NCI-H2227 (cell line): ENCODE measurements around the gene PMS2.
A peak's percentile ranks its signal among the peaks of the same experiment; 100 is the strongest.
"Not testable (repeated sequence)": the region's sequence is repeated elsewhere in the genome, so short reads cannot be mapped to it uniquely, and the experiment has no call there.

Source experiments
- DNase-seq: peaks from one replicate; lab custom pipeline; 2025; ENCODE audit not compliant: unreplicated experiment; lab: John Stamatoyannopoulos, UW

PMS2 gene

GRCh38 chr7:6020371-6021286, 11.8 kb upstream of the PMS2 start:
- DNase-seq: no peak

GRCh38 chr7:6016653-6016966, 7.8 kb upstream of the PMS2 start:
- DNase-seq: no peak

- DNase-seq: no peak
These were observed 7.2 kb upstream of the PMS2 start for GRCh38 chr7:6015917-6016652.

GRCh38 chr7:6012355-6013104, 3.7 kb upstream of the PMS2 start:
- DNase-seq: no peak

GRCh38 chr7:6011541-6011940, 2.7 kb upstream of the PMS2 start:
- DNase-seq: no peak

DNA sequence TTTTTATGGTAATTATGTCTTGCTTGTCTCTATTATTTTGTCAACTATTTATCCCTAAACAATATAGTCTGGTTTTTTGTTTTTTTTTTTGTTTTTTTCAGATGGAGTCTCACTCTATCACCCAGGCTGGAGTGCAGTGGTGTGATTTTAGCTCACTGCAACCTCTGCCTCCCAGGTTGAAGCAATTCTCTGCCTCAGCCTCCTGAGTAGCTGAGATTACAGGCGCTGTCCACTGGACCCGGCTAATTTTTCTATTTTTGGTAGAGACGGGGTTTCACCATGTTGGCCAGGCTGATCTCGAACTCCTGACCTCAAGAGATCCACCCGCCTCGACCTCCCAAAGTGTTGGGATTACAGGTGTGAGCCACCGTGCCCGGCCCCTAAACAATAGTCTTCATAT, 1.5 kb upstream of the PMS2 start:
- DNase-seq: not testable (repeated sequence)

DNA sequence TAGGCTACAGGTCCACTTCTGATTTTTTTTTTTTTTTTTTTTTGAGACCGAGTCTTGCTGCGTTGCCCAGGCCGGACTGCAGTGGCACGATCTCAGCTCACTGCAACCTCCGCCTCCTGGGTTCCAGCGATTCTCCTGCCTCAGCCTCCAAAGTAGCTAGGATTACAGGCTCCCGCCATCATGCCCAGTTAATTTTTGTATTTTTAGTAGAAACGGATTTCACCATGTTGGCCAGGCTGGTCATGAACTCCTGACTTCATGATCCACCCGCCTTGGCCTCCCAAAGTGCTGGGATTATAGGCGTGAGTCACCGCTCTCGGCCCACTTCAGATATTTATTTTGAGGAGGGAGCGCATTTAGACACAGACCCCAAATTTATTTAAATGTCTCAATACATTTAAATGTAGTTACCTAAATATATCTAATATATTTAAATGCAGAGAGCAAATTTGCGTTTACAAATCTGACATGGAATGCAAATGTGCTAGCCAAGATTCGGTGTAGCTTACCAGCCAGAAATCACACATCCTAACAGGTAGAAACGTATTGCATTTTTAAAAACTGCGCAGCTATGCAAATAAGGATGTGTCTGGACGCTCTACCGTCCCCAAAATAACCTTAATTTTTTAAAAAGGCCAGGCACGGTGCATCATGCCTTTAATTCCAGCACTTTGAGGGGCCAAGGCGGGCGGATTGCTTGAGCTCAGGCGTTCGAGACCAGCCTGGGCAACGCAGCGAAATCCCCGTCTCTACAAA, 836 bp downstream of the PMS2 start:
- not testable (repeated sequence) for DNase-seq

- no peak for DNase-seq
These were observed 1.5 kb downstream of the PMS2 start for GRCh38 chr7:6007386-6007785.

DNA sequence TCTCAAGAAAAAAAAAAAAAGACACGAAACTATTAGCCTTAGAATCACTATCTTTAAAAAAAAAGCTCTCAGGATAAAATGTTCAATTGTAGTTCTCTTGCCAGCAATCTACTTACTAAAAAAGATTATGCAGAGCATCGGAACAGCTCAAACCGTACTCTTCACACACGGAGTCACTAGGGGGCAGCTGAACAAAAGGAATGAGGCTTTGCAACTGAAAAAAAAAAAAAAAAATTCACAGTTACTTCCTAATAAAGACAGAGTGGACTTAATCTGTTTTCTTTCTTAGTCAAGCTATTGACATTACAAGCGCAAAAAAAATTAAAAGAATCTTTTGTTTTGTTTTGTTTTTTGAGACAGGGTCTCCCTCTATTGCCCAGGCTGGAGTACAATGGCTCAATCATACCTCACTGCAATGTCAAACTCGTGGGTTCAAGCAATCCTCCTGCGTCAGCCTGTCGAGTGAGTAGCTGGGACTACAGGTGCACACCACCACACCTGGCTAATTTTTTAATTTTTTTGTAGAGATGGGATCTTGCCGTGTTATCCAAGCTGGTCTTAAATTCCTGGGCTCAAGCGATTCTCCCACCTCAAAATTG, 11.5 kb downstream of the PMS2 start:
- peak; percentile 57 for DNase-seq

DNA sequence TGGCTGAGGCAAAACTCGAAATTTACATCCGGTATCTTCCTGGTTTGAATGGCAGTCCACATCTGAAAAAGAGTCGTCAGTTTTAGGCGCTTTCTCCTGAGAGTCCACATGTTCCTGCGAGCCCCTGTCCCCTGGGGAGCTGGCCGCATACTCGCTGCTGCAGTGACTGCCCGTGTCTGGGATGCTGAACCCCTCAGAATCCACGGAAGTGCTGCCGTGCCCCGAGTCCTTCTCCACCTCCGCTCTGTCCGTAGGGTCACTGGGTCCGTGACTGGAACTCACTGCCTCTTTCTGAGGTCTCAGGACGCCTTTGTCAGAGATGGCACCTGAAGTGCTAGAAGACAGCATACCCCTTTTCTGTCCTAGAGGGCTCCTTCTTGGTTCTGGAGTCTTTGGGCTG, 21.8 kb downstream of the PMS2 start:
- DNase-seq: not testable (repeated sequence)

- not testable (repeated sequence) for DNase-seq
These were observed 29.1 kb downstream of the PMS2 start for GRCh38 chr7:5979680-5980314.

DNA sequence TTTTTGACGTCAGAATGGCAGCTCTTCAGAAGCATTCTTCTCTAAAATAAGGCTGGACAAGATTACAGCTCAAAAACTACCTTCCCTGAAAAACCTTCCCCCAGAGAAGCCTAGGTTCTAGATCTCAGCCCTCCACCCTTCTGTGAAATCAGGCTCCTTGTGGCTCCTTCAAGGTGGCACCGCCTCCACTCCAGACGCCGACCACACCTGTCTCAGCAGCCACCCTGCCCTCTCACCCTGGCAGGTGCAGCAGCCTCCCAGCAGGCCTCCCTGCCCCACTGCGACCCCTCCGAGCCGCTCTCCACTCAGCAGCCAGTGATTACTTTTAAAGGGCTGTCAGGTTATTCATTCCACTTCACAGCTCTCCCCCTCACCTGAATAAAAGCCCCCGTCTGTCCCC, 35.3 kb downstream of the PMS2 start:
- DNase-seq: not testable (repeated sequence)

- not testable (repeated sequence) for DNase-seq
These were observed 38.4 kb downstream of the PMS2 start, which contains the start of gene RSPH10B for GRCh38 chr7:5970347-5970911. Gene RSPH10B (minus strand): TSS chr7:5970689. CDS start chr7:5967116, 3,573 bp downstream.

GRCh38 chr7:5963810-5964209, 45.0 kb downstream of the PMS2 start:
- DNase-seq: not testable (repeated sequence)

DNA sequence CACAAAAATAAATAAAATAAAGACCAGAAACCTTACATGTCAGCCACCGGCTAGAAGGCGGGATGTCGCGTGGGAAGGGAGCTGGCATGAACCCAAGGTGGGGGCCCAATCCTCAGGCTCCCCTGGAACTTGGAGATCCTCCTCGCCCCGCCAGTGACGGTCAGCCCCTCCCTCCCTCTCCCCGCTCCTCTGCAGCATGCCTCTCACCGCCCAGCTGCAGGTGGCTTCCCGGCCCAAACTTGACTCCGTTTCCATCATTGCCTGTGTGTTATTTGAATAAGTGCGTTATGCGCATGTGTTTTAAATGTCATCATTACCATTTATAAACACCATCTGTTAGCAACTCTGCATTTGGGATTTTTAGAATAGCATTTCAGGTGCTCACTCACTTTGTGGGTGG, 45.6 kb downstream of the PMS2 start:
- DNase-seq: not testable (repeated sequence)

GRCh38 chr7:5934945-5935450, 73.9 kb downstream of the PMS2 start:
- DNase-seq: not testable (repeated sequence)

DNA sequence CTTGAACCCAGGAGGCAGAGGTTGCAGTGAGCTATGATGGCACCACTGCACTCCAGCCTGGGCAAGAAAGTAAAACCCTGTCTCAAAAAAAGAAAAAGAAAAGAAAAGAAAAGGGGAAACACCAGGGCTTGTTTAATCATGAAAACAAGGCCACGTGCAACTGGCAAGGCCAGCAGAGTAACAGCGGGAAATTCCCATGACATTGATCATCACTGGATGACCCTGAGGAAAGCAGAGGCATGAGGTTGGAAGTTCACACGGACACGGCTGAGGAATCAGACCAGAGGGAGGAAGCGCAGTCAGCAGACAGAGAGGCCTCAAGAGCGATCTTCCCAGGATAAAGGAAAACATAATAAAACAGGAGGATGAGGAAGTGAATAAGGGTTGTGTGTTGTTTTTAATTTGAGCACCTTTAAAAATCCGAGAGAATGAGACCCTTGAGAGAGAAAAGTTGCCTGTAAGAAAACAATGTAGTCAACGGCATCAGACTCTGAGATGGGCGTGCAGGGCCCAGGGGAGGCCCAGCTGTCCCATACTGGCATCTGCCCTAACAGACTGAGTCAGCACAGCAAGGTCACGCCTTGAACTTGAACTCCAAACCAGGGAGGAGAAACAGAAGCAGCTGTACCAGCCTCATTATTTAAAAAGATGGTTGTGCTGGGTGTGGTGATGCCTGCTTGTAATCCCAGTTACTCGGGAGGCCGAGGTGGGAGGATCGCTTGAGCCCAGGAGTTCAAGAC, 76.8 kb downstream of the PMS2 start:
- DNase-seq: not testable (repeated sequence)

DNA sequence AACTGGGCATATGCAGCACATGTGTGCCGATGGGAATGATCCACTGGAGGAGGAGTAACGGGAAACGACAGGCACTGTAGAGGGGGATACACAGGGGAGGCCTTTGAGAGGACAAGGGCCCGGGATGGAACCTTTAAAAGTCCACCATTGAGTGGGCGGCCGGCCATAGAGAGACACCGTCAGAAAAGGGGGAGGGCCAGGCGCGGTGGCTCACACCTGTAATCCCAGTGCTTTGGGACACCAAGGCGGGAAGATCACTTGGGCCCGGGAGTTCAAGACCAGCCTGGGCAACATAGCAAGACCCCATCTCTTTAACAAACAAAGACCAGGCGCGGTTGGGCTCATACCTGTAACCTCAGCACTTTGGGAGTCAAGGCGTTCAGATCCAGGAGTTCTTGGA, 77.6 kb downstream of the PMS2 start:
- not testable (repeated sequence) for DNase-seq

DNA sequence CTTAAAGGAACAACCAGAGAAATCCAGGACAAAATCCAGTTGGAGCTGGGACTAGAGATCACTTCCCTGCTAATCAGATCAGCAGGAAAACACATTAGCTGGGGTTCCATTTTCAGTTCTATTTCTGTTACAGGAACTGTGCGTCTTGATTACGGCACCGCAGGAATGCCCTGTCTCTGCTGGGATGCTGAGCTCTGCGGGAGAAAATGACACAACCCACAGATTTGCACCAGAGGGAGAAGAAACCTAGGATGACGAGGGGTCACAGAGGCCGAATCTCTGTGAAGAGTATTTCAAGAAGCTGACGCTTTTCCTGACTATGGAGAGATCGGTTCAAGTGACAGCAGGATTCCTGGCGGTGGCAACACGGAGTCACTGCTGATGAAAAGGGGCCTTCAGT, 78.6 kb downstream of the PMS2 start:
- DNase-seq: not testable (repeated sequence)
